HepG2 (cell line): Measurements from ENCODE around the gene GALNT17. TPM values are rescaled to one million over a fixed set of nuclear protein-coding genes. Genes with fewer than 3 reads are reported as not detected.

Experiments
- ATAC-seq: fragments of 200-7000 bp; cut with Tn5 transposase; 3 replicates; pipeline ENCODE4 v1.9.1; 2020; ENCODE audit warnings: mild to moderate bottlenecking, moderate library complexity
- BruUV-seq: library from RNA; stranded (reverse); fragments of 400-500 nt; replicated peaks from 2 replicates; lab custom pipeline; 2021; lab: Mats Ljungman, UMichigan
- CTCF ChIA-PET: fragments of 300-600 bp; formaldehyde crosslinking; extraction: SDS; loops from one replicate; lab custom pipeline; 2021; ENCODE audit warnings: low total read pairs, inconsistent platforms, low intra/inter-chr PET ratio; lab: Yijun Ruan, JAX
- POLR2A ChIA-PET: fragments of 350-600 bp; sonication (Branson Sonifier 250); formaldehyde crosslinking; loops from one replicate; lab custom pipeline; 2020; ENCODE audit warnings: antibody characterized with exemption, inconsistent platforms; lab: Yijun Ruan, JAX
- DNase-seq: peaks from one replicate; pipeline ENCODE4 v3.0.0-alpha.2; 2015; ENCODE audit warnings: low spot score
- FAIRE-seq: peaks from 3 replicates; lab custom pipeline; 2011; peaks lifted over from hg19 to GRCh38; lab: Jason Lieb, UNC
- H2AFZ ChIP-seq: one replicate; pipeline ENCODE4 v1.6.1; 2011; ENCODE audit warnings: low read length, inconsistent platforms
- H3K27ac ChIP-seq: fragments of 300-600 bp; 3 replicates; pipeline ENCODE4 v1.8.0; 2011; ENCODE audit warnings: mixed run types, mild to moderate bottlenecking, mixed read lengths, low read length, inconsistent platforms; ENCODE audit not compliant: insufficient read depth; ENCODE audit errors: extremely low read length
- H3K27me3 ChIP-seq, 2 experiments: fragments of 200-600 bp in 1 of 2; 2 replicates in 1 of 2; 3 replicates in 1 of 2; pipeline versions ENCODE4 v1.6.0 to v1.8.0; 2011; ENCODE audit warnings: low read length in 2 of 2, mild to moderate bottlenecking in 2 of 2, moderate library complexity in 2 of 2, inconsistent platforms in 1 of 2; ENCODE audit not compliant: insufficient read depth in 2 of 2, control insufficient read depth in 1 of 2
- H3K36me3 ChIP-seq, 2 experiments: fragments of 200-600 bp in 1 of 2; replicated peaks in 1 of 2; 2 replicates in 1 of 2; 3 replicates in 1 of 2; pipeline versions ENCODE4 v1.5.1 to v1.8.0; 2011; ENCODE audit warnings: low read length in 2 of 2, inconsistent platforms in 1 of 2; ENCODE audit not compliant: insufficient read depth in 2 of 2, control insufficient read depth in 1 of 2
- H3K4me1 ChIP-seq: 2 replicates; pipeline ENCODE4 v1.5.1; 2012; ENCODE audit warnings: low read length, inconsistent platforms; ENCODE audit not compliant: insufficient read depth
- H3K4me2 ChIP-seq: 2 replicates; pipeline ENCODE4 v1.6.0; 2011; ENCODE audit warnings: low read depth, low read length, inconsistent platforms
- H3K4me3 ChIP-seq, 3 experiments: fragments of 200-600 bp in 1 of 3; sonication (generic), shearing (Covaris generic) in 1 of 3; replicated peaks in 1 of 3; 2 replicates each; pipeline ENCODE4 v1.5.1; 2011 to 2016; ENCODE audit warnings: low read length in 3 of 3, inconsistent platforms in 2 of 3, low read depth in 2 of 3, mild to moderate bottlenecking in 2 of 3, control low read depth in 1 of 3, mixed read lengths in 1 of 3; ENCODE audit not compliant: insufficient read depth in 1 of 3
- H3K79me2 ChIP-seq: one replicate; pipeline ENCODE4 v1.6.1; 2011; ENCODE audit warnings: low read length, inconsistent platforms; ENCODE audit not compliant: insufficient read depth
- H3K9ac ChIP-seq: 2 replicates; pipeline ENCODE4 v1.6.0; 2011; ENCODE audit warnings: mild to moderate bottlenecking, low read depth, low read length, inconsistent platforms; ENCODE audit not compliant: insufficient read depth
- H3K9me3 ChIP-seq: 2 replicates; pipeline ENCODE4 v1.5.1; 2012; ENCODE audit warnings: mild to moderate bottlenecking, low read length
- H4K20me1 ChIP-seq: 2 replicates; pipeline ENCODE4 v1.6.0; 2011; ENCODE audit warnings: inconsistent platforms, mild to moderate bottlenecking, low read length, moderate library complexity; ENCODE audit not compliant: insufficient read depth
- ARNT ChIP-seq: fragments of 450-650 bp; IDR thresholded peaks from 2 replicates; pipeline ENCODE4 v1.6.1; 2017
- GMEB2 ChIP-seq: IDR thresholded peaks from 2 replicates; pipeline ENCODE4 v1.6.1; 2016; ENCODE audit warnings: missing biosample characterization, missing genetic modification reagents, low read depth
- TCF7 ChIP-seq: sonication (generic); IDR thresholded peaks from 2 replicates; pipeline ENCODE4 v1.6.1; 2016; ENCODE audit warnings: antibody characterized with exemption, low read depth
- ZBTB38 ChIP-seq: sonication (generic); formaldehyde crosslinking; IDR thresholded peaks from 2 replicates; pipeline ENCODE4 v1.5.1; 2020; ENCODE audit warnings: mild to moderate bottlenecking, missing genetic modification reagents
- ZFP36L1 ChIP-seq: sonication (generic); formaldehyde crosslinking; IDR thresholded peaks from 2 replicates; pipeline ENCODE4 v1.8.0; 2022; ENCODE audit warnings: mild to moderate bottlenecking, missing genetic modification reagents, moderate library complexity
- ZNF282 ChIP-seq: fragments of 450-650 bp; IDR thresholded peaks from 2 replicates; pipeline ENCODE4 v1.6.1; 2018; ENCODE audit not compliant: partially characterized antibody
- ZNF543 ChIP-seq: sonication (generic); formaldehyde crosslinking; IDR thresholded peaks from 2 replicates; pipeline ENCODE4 v1.4.0; 2020; ENCODE audit warnings: mild to moderate bottlenecking, missing genetic modification reagents
- ZNF589 ChIP-seq: sonication (generic); formaldehyde crosslinking; conservative IDR thresholded peaks from 2 replicates; pipeline ENCODE4 v1.8.0; 2022; ENCODE audit warnings: mild to moderate bottlenecking, moderate library complexity, missing genetic modification reagents
- ZNF724P ChIP-seq: sonication (generic); formaldehyde crosslinking; IDR thresholded peaks from 2 replicates; pipeline ENCODE4 v1.8.0; 2022; ENCODE audit warnings: missing genetic modification reagents, borderline replicate concordance
- ZNF879 ChIP-seq: sonication (generic); formaldehyde crosslinking; IDR thresholded peaks from 2 replicates; pipeline ENCODE4 v1.8.1; 2023; ENCODE audit warnings: missing genetic modification reagents
- WGBS: methylation state at CpG from one replicate; pipeline ENCODE4 v1.1.6; 2017; ENCODE audit warnings: low lambda C conversion rate; 5-methylcytosine and 5-hydroxymethylcytosine counted together
- in situ Hi-C: cut with HindIII; loops from 2 replicates; pipeline ENCODE4 v1.10.0; 2017; ENCODE audit warnings: low pct_unique_long_range_greater_than_20kb; ENCODE audit not compliant: extremely low pct_ligation_motif_present
- intact Hi-C: fragments of 100-400 bp; cut with micrococcal nuclease; formaldehyde crosslinking; loops from one replicate; pipeline ENCODE4 v1.10.0; 2022; ENCODE audit not compliant: unreplicated experiment
- polyA plus RNA-seq, 8 experiments: library from polyadenylated mRNA; depleted of rRNA in 3 of 8; stranded (reverse) in 7 of 8; unstranded in 1 of 8; fragments of >200 nt; fragmentation: Illumina TruSeq in 4 of 8; extraction: Trizol in 4 of 8; gene quantifications; 2 replicates each; pipeline versions ENCODE4 v1.2.1 to v1.2.3, GENCODE V29; 2011 to 2016; ENCODE audit warnings: low read depth in 4 of 8, missing spikeins in 1 of 8, mixed read lengths in 1 of 8; ENCODE audit not compliant: insufficient read depth in 1 of 8
- total RNA-seq, 5 experiments: library from RNA; depleted of rRNA; stranded (reverse); fragments of >200 nt; fragmentation: Illumina TruSeq; extraction: Trizol; gene quantifications; 2 replicates each; pipeline ENCODE4 v1.2.3, GENCODE V29; 2016; ENCODE audit warnings: low read depth in 1 of 5

The GALNT17 gene
- total and polyA plus RNA-seq, 2 of the 13 experiments (the other 11 are each of a cell fraction or from before 2014, with no cell fraction given), result not detected

- in situ Hi-C loops, result no loop called here
- POLR2A ChIA-PET, result no interaction called here
- intact Hi-C loops, result no loop called here
- H3K36me3 ChIP-seq, result no peaks in the 10 kb centered on the region
- H3K9ac ChIP-seq, result no peak overlapping the region
- H3K4me3 ChIP-seq, result no peak overlapping the region
- no peaks in the 10 kb centered on the region for H3K4me1 ChIP-seq
- no peak overlapping the region for H3K4me2 ChIP-seq
- FAIRE-seq, result no peak
- BruUV-seq, result no TSS peak
- H3K79me2 ChIP-seq, result no peaks in the 10 kb centered on the region
- H2AFZ ChIP-seq, result no peak overlapping the region
- ATAC-seq, result no peak
- CTCF ChIA-PET, result no interaction called here
- TF ChIP-seq ZNF724P (CRISPR knock-in tag) (no peak), ARNT (no peak), ZBTB38 (CRISPR knock-in tag) (no peak)
- H3K27ac ChIP-seq, result no peak overlapping the region
- WGBS, result 2% methylated on average over 2 of the region's 3 CpGs
- H3K9me3 ChIP-seq, result no peaks in the 10 kb centered on the region
- DNase-seq, result no peak
- H3K27me3 ChIP-seq, result no peaks in the 10 kb centered on the region; a peak in 1 of 5 replicates
- no peaks in the 10 kb centered on the region for H4K20me1 ChIP-seq
Observed at GRCh38 chr7:71716690-71717089, 584.7 kb downstream of the GALNT17 start.

- no peaks in the 10 kb centered on the region for H4K20me1 ChIP-seq
- in situ Hi-C loops, result no loop called here
- no peak overlapping the region for H3K27ac ChIP-seq
- intact Hi-C loops, result no loop called here
- no peak overlapping the region for H3K4me3 ChIP-seq
- ChIA-PET POLR2A (no interaction called here), CTCF (no interaction called here)
- H3K9me3 ChIP-seq, result no peaks in the 10 kb centered on the region
- no peak for FAIRE-seq
- WGBS, result 0% methylated on average over 4 of the region's 6 CpGs
- H2AFZ ChIP-seq, result no peak overlapping the region
- no peak overlapping the region for H3K4me2 ChIP-seq
- H3K36me3 ChIP-seq, result no peaks in the 10 kb centered on the region
- TF ChIP-seq ZFP36L1 (CRISPR knock-in tag), result no peak
- no peak for TF ChIP-seq ZNF543 (CRISPR knock-in tag)
- TF ChIP-seq ZNF282, result no peak
- TF ChIP-seq ZNF879 (CRISPR knock-in tag), result no peak
- TF ChIP-seq ZNF589, result no peak
- no peak for TF ChIP-seq GMEB2
- TF ChIP-seq TCF7, result no peak
- H3K27me3 ChIP-seq, result no peaks in the 10 kb centered on the region; a peak in 2 of 5 replicates
- no peaks in the 10 kb centered on the region for H3K4me1 ChIP-seq
- no peak for ATAC-seq
- BruUV-seq, result no TSS peak
- H3K9ac ChIP-seq, result no peak overlapping the region
- no peaks in the 10 kb centered on the region for H3K79me2 ChIP-seq
- no peak for DNase-seq
Observed at GRCh38 chr7:71718563-71718962, 586.6 kb downstream of the GALNT17 start.
